NCI-H446 (cell line): ENCODE data around the gene WTAP.
"Not testable (repeated sequence)": the region's sequence is repeated elsewhere in the genome, so short reads cannot be mapped to it uniquely, and the experiment has no call there.

ENCODE experiments used
- DNase-seq, 2 experiments: peaks; one replicate each; lab custom pipeline; 2025; lab: John Stamatoyannopoulos, UW

The WTAP gene

DNA sequence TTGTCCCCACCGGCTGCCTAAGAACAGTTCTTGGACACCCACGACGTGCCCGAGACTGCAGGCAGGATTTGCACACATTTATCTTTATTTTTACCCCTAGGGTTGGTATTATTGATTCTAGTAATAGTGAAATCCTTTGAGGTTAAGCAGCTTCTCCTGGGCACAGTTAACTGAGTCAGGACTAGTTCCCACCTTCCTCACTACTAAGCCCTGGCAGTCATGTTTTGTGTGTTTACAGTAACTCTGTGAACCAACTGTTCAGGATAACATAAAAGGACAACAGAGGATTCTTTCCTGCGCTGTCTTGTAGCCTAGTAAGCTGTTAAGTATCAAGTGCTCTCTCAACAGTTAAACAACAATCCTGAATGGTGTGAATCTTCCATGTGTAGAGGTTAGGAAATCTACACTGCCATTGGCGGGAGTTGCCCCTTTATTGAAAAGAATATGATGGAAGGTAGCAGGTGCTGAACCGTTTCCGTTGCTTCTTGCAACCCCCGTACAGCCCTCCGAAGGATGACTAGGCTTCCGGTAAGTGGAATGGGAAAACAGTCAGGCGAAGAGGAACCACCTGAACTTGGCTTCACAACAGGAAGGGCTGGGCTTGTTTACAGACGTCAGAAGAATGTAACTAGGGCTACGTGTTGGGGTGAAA, 33.3 kb upstream of the WTAP start:
- no peak for DNase-seq

- DNase-seq: no peak
These were observed 31.3 kb upstream of the WTAP start for GRCh38 chr6:159695984-159696383.

GRCh38 chr6:159700970-159701369, 26.3 kb upstream of the WTAP start:
- no peak for DNase-seq

DNA sequence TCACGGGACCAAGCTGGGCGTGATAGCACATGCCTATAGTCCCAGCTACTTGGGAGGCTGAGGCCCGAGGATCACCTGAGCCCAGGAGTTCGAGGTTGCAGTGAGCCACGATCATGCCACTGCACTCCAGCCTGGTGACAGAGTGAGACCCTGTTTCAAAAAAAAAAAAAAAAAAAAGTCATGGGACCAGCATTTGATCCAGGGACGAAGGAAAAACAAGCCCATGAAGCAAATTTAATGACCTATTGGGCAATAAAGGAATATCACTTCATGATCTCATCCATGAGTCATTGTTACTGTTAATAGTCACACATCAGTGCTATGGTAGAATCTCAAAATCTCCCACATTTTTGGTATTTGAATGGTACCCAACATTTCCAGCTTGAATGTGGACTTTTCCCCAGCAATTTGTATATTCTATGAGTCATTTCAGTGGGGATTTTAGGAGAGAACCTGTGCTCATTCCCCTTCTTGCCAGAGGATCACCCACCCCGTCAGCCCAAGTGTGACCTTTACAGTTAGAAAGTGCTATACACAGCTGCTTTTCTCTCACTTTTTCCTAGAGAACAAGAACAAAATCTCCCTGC, 25.8 kb upstream of the WTAP start:
- DNase-seq: no peak

DNA sequence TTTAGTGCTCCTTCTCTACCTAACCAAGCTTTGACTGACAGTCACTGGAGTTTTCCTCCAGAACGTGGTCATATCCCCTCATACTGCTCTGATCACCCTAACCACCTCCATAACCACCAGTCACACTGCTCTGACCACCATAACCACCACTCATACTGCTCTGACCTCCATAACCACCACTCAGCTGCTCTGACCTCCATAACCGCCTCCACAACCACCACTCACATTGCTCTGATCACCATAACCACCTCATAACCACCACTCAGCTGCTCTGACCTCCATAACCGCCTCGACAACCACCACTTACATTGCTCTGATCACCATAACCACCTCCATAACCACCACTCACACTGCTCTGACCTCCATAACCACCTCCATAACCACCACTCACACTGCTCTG, 16.7 kb upstream of the WTAP start:
- not testable (repeated sequence) for DNase-seq

GRCh38 chr6:159712389-159712788, 14.9 kb upstream of the WTAP start:
- DNase-seq: not testable (repeated sequence)

- no peak for DNase-seq
These were observed 13.3 kb upstream of the WTAP start for GRCh38 chr6:159713984-159714383.

GRCh38 chr6:159714404-159714803, 12.9 kb upstream of the WTAP start:
- DNase-seq: no peak

GRCh38 chr6:159715166-159715565, 12.1 kb upstream of the WTAP start:
- DNase-seq: no peak

DNA sequence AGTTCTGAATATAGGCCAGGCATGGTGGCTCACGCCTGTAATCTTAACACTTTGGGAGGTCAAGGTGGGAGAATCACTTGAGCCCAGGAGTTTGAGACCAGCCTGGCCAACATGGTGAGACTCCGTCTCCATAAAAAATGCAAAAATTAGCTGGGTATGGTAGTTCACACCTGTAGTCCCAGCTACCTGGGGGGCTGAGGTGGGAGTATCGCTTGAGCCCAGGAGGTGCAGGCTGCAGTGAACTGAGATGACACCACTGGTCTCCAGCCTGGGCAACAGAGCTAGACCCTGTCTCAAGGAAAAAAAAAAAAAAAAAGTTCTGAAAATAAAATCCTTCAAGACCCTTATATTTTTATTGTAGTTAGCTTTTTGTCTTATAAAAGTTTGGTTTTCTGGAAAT, 11.7 kb upstream of the WTAP start:
- no peak for DNase-seq

GRCh38 chr6:159716247-159717096, 10.8 kb upstream of the WTAP start:
- DNase-seq: peak in 1 of 2 experiments; percentile 48

GRCh38 chr6:159718634-159719033, 8.7 kb upstream of the WTAP start:
- no peak for DNase-seq

DNA sequence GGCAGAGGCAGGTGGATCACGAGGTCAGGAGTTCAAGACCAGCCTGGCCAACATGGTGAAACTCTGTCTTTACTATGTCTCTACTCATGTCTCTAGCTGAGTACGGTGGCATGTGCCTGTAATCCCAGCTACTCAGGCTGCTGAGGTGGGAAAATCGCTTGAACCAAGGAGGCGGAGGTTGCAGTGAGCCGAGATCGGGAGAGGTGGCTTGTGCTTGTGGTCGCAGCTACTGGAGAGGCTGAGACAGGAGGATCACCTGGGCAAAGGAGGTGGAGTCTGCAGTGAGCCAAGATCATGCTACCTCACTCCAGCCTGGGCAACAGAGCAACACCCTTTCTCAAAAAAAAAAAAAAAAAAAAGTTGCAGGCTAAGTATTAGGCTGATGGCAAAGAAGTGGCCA, 8.0 kb upstream of the WTAP start:
- no peak for DNase-seq

DNA sequence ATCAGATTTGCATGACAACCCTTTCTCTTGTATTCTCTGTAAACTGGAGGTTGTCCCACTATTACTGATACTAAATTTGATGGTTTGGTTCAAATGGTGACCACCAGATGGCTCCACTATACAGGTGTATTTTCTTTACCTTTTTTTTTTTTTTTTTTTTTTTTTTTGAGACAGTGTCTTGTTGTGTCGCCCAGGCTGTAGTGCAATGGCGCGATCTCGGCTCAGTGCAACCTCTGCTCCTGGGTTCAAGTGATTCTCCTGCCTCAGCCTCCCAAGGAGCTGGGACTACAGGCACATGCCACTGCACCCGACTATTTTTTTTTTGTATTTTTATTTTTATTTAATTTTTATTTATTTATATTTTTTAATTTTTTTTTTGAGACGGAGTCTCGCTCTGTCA, 6.6 kb upstream of the WTAP start:
- DNase-seq: no peak

DNA sequence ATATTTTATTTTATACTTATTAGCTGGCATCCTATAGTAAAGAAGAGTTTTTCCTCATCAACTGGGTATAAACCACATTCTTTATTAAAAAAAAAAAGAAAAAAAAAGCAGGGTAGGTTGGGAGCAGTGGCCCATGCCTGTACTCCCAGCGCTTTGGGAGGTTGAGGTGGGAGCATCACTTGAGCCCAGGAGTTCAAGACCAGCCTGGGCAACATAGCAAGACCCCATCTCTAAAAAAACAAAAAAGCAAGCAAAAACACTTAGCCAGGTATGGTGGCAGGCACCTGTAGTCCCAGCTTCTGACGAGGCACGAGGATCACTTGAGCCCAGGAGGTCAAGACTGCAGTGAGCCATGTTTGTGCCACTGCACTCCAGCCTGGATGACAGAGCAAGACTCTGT, 5.3 kb upstream of the WTAP start:
- DNase-seq: not testable (repeated sequence)

- DNase-seq: no peak
These were observed 4.7 kb upstream of the WTAP start for GRCh38 chr6:159722655-159723054.

GRCh38 chr6:159723259-159723658, 4.0 kb upstream of the WTAP start:
- no peak for DNase-seq

GRCh38 chr6:159724778-159725177, 2.5 kb upstream of the WTAP start:
- DNase-seq: no peak

DNA sequence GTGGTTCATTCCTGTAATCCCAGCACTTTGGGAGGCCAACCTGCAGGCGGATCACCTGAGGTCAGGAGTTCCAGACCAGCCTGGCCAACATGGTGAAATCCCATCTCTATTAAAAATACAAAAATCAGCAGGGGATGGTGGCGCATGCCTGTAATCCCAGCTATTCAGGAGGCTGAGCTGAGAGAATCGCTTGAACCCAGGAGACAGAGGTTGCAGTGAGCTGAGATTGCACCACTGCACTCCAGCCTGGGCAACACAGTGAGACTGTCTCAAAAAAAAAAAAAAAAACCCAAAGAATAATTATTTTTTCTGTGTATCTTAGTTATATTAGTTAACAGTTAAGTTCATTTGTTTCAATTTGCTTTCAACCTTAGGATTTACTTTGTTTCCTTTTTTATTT, 2.1 kb upstream of the WTAP start:
- DNase-seq: not testable (repeated sequence)

GRCh38 chr6:159726255-159726917, 920 bp upstream of the WTAP start:
- peak in 1 of 2 experiments; percentile 73 for DNase-seq

- DNase-seq: no peak
These were observed 575 bp downstream of the WTAP start for GRCh38 chr6:159727717-159728445.

DNA sequence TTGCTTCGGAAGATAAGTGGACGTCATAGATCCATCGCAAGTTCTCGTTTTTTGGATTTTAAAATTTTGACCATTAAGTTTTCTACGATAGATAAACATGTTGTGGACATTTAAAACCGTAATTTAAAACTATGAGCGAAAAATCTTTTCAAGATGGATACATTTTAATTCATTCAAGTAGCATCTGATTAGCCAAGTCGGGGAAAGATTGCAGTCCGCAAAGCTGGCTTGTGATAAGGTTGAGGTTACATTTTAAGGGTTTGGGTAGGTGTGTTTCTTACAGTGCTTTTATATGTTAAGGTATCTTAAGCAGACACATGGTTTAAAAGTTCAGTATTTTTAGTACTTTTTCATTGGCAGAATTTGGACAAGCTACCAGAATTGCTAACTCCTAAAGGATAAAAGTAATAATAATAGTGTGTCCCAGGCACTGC, 1.2 kb downstream of the WTAP start:
- DNase-seq: no peak
